HS-27A (cell line): ENCODE data around the gene MUS81.
A peak's percentile ranks its signal among the peaks of the same experiment; 100 is the strongest.
"Not testable (repeated sequence)": the region's sequence is repeated elsewhere in the genome, so short reads cannot be mapped to it uniquely, and the experiment has no call there.

Experiments used
- DNase-seq: peaks from one replicate; pipeline ENCODE4 v3.0.0-alpha.2; 2012; ENCODE audit warnings: low read depth, missing footprints

Gene MUS81

GRCh38 chr11:65873318-65874156 is 13.3 kb downstream of the MUS81 start:
- DNase-seq: peak; percentile 84

GRCh38 chr11:65879617-65880016 is 19.4 kb downstream of the MUS81 start, which contains the start of gene CTSW:
TSS of gene CTSW (plus strand) at chr11:65879837. CDS start at chr11:65879855, 18 bp downstream.
- no peak for DNase-seq

- no peak for DNase-seq
Measured at GRCh38 chr11:65880027-65880426, 19.8 kb downstream of the MUS81 start.

- no peak for DNase-seq
Measured at GRCh38 chr11:65880844-65881421, 20.7 kb downstream of the MUS81 start.

GRCh38 chr11:65882120-65883057 is 22.2 kb downstream of the MUS81 start:
- no peak for DNase-seq

- DNase-seq: no peak
Measured at GRCh38 chr11:65883058-65883761, 23.0 kb downstream of the MUS81 start.

- DNase-seq: no peak
Measured at GRCh38 chr11:65883786-65884715, 23.8 kb downstream of the MUS81 start.

- no peak for DNase-seq
Measured at GRCh38 chr11:65884716-65885092, 24.5 kb downstream of the MUS81 start.

GRCh38 chr11:65885231-65885630 is 25.0 kb downstream of the MUS81 start:
- no peak for DNase-seq

- no peak for DNase-seq
Measured at GRCh38 chr11:65885808-65886536, 25.7 kb downstream of the MUS81 start.

GRCh38 chr11:65886826-65887722 is 26.8 kb downstream of the MUS81 start:
- DNase-seq: no peak

GRCh38 chr11:65887723-65888162 is 27.5 kb downstream of the MUS81 start:
- no peak for DNase-seq

GRCh38 chr11:65888163-65888814 is 28.1 kb downstream of the MUS81 start, which contains the start of gene FIBP:
TSS of gene FIBP (minus strand) at chr11:65888471. CDS start at chr11:65888418, 53 bp downstream.
- DNase-seq: peak; percentile 96

GRCh38 chr11:65890324-65891218 is 30.3 kb downstream of the MUS81 start, which contains the start of gene CCDC85B:
TSS of gene CCDC85B (plus strand) at chr11:65890673. CDS start at chr11:65890784, 111 bp downstream.
- DNase-seq: peak; percentile 93

- no peak for DNase-seq
Measured at GRCh38 chr11:65891219-65892136, 31.2 kb downstream of the MUS81 start.

- not testable (repeated sequence) for DNase-seq
Measured at GRCh38 chr11:65892137-65892540, 31.9 kb downstream of the MUS81 start.
